22Rv1 (cell line): ENCODE measurements around the gene FCGR3B.
"Not testable (repeated sequence)": the region's sequence is repeated elsewhere in the genome, so short reads cannot be mapped to it uniquely, and the experiment has no call there.

Source experiments
- ZFX ChIP-seq: fragments of 450-650 bp; IDR thresholded peaks from 2 replicates; pipeline ENCODE4 v1.6.1; 2017; ENCODE audit warnings: antibody characterized with exemption, borderline replicate concordance
- TF ChIP-seq, protein P1 (sequence below): fragments of 450-650 bp; IDR thresholded peaks from 2 replicates; pipeline ENCODE4 v1.5.1; 2017; ENCODE audit warnings: mild to moderate bottlenecking

DNA sequence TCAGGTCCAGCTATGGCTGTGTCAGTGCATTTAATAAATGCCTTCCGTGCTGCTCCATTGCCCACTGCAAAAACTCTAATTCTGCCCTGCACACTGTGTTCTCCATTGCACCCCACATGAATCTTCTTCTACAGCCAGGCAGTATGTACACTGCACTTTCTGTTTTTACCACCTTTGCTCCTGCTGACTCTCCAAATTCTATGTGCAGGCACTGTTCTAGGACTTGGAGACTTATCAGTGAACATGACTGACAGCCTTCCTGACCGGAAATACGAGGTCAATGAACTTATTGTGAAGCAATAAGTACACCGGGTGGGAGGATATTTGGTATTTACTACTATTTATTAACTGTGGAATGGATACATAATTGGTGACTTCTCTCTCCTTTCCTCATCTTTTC is 48.1 kb downstream of the FCGR3B start:
- TF ChIP-seq, protein P1, sequence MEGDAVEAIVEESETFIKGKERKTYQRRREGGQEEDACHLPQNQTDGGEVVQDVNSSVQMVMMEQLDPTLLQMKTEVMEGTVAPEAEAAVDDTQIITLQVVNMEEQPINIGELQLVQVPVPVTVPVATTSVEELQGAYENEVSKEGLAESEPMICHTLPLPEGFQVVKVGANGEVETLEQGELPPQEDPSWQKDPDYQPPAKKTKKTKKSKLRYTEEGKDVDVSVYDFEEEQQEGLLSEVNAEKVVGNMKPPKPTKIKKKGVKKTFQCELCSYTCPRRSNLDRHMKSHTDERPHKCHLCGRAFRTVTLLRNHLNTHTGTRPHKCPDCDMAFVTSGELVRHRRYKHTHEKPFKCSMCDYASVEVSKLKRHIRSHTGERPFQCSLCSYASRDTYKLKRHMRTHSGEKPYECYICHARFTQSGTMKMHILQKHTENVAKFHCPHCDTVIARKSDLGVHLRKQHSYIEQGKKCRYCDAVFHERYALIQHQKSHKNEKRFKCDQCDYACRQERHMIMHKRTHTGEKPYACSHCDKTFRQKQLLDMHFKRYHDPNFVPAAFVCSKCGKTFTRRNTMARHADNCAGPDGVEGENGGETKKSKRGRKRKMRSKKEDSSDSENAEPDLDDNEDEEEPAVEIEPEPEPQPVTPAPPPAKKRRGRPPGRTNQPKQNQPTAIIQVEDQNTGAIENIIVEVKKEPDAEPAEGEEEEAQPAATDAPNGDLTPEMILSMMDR: not testable (repeated sequence)
- not testable (repeated sequence) for TF ChIP-seq ZFX
